ENCODE measurements around the gene C19orf47. TPM values are rescaled to one million over a fixed set of nuclear protein-coding genes. Genes with fewer than 3 reads are reported as not detected.

C19orf47 gene
- total RNA-seq, 4 donors from 2014 or later: 12.3 to 16.5 (median 13.8) TPM

DNA sequence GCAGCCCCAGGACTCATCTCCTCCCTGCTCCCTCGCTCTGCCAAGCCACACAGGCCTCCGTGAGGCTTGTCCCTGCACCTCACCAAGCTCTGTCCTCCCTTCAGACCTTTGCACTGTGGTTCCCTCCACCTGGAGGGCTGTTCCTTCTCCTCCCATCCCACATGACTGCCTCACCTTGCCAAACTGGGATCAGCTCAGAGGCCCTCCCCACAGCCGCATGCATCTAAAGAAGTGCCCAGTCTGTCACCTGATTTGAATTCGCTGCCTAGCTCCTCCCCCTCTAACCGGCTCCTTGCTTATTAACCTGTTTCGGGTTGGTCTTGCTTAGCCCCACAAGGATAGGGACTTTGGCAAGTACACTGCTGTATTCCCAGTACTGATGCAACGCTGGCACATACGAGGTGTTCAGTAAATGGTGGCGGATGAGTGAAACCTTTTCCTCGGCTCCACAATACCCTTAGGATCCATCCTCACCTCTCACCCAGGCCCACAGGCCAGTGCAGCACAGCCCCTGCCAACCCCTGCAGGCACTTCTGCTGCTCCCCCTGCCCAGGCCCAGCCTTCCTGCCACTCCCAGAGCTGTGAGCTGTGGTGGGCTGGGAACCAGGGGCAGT is 67.5 kb downstream of the C19orf47 start:
- in situ Hi-C loops (cut with MboI; ENCODE audit: low pct_ligation_motif_present in 1 of 4, low pct_unique_long_range_greater_than_20kb in 1 of 4, low sequenced_read_pairs in 3 of 4): loop anchor here in 2 of 4 donors (10.0 to 25.0 kb wide), 2 partner anchors 132 to 144 kb away; partner anchors contain the start of genes PRX (in 1 of the 2) and SERTAD1 (in 1 of the 2)
- peak; percentile 88 for DNase-seq
- Histone ChIP-seq H3K4me3 (peak overlapping the region in 1 of 4 donors; percentile 6), H3K27ac (peak overlapping the region; percentile 63 to 83 (median 82)), H3K36me3 (no peaks in the 10 kb centered on the region), H3K9me3 (no peaks in the 10 kb centered on the region), H3K4me1 (peaks cover 37 to 66% (median 54%) of the 10 kb centered on the region in 4 donors), H3K27me3 (no peaks in the 10 kb centered on the region)
- intact Hi-C loops (cut with DNase I; ENCODE audit: low total_unique reads): no loop called here
- 51% methylated on average over 10 of the region's 10 CpGs; no CpG with 5 or more reads in 1 of the 2 donors for WGBS, 2 donors (ENCODE audit: low coverage in 1 of 2)
- TF ChIP-seq POLR2AphosphoS5 (IDR thresholded peaks at IDR 0.05): peak in 2 of 3 donors; percentile 57 to 75
- TF ChIP-seq EP300 (IDR thresholded peaks at IDR 0.05; ENCODE audit: low read depth): no peak
- TF ChIP-seq POLR2A (IDR thresholded peaks at IDR 0.05): peak; percentile 70
- TF ChIP-seq, protein P1, sequence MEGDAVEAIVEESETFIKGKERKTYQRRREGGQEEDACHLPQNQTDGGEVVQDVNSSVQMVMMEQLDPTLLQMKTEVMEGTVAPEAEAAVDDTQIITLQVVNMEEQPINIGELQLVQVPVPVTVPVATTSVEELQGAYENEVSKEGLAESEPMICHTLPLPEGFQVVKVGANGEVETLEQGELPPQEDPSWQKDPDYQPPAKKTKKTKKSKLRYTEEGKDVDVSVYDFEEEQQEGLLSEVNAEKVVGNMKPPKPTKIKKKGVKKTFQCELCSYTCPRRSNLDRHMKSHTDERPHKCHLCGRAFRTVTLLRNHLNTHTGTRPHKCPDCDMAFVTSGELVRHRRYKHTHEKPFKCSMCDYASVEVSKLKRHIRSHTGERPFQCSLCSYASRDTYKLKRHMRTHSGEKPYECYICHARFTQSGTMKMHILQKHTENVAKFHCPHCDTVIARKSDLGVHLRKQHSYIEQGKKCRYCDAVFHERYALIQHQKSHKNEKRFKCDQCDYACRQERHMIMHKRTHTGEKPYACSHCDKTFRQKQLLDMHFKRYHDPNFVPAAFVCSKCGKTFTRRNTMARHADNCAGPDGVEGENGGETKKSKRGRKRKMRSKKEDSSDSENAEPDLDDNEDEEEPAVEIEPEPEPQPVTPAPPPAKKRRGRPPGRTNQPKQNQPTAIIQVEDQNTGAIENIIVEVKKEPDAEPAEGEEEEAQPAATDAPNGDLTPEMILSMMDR (IDR thresholded peaks at IDR 0.05): no peak

DNA sequence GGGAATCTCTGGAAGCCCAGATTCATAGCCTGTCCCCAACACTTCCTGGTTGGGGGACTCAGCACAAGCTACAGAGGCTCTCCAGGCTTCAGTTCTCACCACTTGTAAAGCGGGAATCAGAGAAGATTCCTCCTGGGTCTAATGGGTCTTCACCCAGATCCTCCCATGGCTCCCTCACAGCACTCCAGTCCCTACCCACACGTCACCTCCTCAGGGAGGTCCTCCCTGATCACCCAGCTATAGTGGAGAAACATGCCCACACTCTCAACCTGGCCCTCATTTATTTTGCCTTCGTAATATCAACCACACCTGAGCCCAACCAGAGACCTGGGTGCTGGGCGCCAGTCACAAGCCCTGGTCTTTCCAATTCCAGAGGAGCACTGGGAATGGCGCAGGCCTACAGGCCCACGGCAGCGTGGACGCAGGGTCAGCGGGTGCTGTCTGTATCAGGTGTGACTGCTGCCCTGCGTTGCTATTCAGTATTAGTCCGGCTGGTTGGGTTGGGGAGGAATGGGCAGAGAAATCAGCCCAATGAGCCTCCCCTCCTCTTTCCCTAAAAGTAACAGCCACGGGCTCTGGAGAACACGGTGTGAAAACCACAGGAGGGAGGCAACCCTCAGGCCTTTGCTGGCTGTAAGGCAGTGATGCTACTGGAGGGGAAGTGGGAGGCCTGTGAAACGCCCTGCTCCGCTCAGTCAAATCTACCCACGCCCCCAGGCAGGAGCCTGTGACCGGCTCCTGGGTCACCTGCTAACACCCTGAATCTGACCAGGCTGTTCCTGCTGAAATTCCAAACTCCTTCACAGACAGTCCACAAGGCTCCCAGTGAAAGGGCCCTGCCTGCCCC is 68.2 kb downstream of the C19orf47 start:
- no peak for DNase-seq

DNA sequence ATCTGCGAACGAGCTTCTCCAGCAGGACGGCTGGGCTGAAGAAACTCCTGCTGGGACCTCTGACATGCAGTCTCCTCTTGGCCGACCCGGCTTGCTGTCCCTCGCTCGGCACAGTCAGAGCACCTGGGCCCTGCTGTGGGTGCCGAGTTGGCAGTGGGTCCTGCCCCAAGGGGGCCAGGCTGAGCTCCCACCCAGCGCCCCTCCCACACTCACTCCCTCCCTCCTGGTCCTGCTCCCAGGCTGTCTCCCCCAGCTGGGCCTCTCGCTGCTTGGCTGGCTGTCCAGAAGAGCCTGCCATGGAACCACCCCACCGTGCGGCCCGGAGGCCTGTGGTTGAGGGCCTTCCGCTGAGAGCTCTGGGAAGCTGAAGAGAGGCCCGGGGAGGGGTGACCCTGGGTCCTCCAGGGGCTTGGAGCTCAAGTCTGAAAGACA is 69.1 kb downstream of the C19orf47 start:
- no peaks in the 10 kb centered on the region for H3K9me3 ChIP-seq
- H3K36me3 ChIP-seq: no peaks in the 10 kb centered on the region
- peak; percentile 26 for DNase-seq
- intact Hi-C loops (cut with DNase I; ENCODE audit: low total_unique reads) (no loop called here), in situ Hi-C loops (cut with MboI; ENCODE audit: low pct_ligation_motif_present in 1 of 4, low pct_unique_long_range_greater_than_20kb in 1 of 4, low sequenced_read_pairs in 3 of 4) (loop anchor here in 1 of 4 donors (25.0 kb wide), 1 partner anchor 133 kb away; the partner anchor contains the start of gene PRX)
- no peak for TF ChIP-seq POLR2AphosphoS5 (IDR thresholded peaks at IDR 0.05)
- no peak for TF ChIP-seq EP300 (IDR thresholded peaks at IDR 0.05; ENCODE audit: low read depth)
- TF ChIP-seq, protein P1 (IDR thresholded peaks at IDR 0.05): no peak
- TF ChIP-seq POLR2A (IDR thresholded peaks at IDR 0.05): no peak
- peaks cover 37 to 76% (median 55%) of the 10 kb centered on the region in 4 donors for H3K4me1 ChIP-seq
- 79% methylated on average over 10 of the region's 15 CpGs; no CpG with 5 or more reads in 1 of the 2 donors for WGBS, 2 donors (ENCODE audit: low coverage in 1 of 2)
- H3K4me3 ChIP-seq: peak overlapping the region in 1 of 4 donors; percentile 6
- H3K27ac ChIP-seq: peak overlapping the region; percentile 63 to 83 (median 82)
- H3K27me3 ChIP-seq: no peaks in the 10 kb centered on the region

More for the DNA sequence above, 68.2 kb downstream of the C19orf47 start:
- H3K27ac ChIP-seq: peak overlapping the region; percentile 63 to 83 (median 82)
- WGBS, 2 donors (ENCODE audit: low coverage in 1 of 2): 65% methylated on average over 13 of the region's 17 CpGs; no CpG with 5 or more reads in 1 of the 2 donors
- in situ Hi-C loops (cut with MboI; ENCODE audit: low pct_ligation_motif_present in 1 of 4, low pct_unique_long_range_greater_than_20kb in 1 of 4, low sequenced_read_pairs in 3 of 4) (loop anchor here in 2 of 4 donors (10.0 to 25.0 kb wide), 2 partner anchors 132 to 145 kb away; partner anchors contain the start of genes PRX (in 1 of the 2) and SERTAD1 (in 1 of the 2)), intact Hi-C loops (cut with DNase I; ENCODE audit: low total_unique reads) (no loop called here)
- TF ChIP-seq POLR2A (IDR thresholded peaks at IDR 0.05) (no peak), EP300 (IDR thresholded peaks at IDR 0.05; ENCODE audit: low read depth) (no peak), POLR2AphosphoS5 (IDR thresholded peaks at IDR 0.05) (no peak)
- TF ChIP-seq, protein P1 (IDR thresholded peaks at IDR 0.05): no peak
- H3K9me3 ChIP-seq: no peaks in the 10 kb centered on the region
- H3K27me3 ChIP-seq: no peaks in the 10 kb centered on the region
- peaks cover 37 to 69% (median 52%) of the 10 kb centered on the region in 4 donors for H3K4me1 ChIP-seq
- no peaks in the 10 kb centered on the region for H3K36me3 ChIP-seq
- peak overlapping the region in 1 of 4 donors; percentile 6 for H3K4me3 ChIP-seq
